DOHH2 (cell line): ENCODE results near the gene ROCK2.

ENCODE experiments used
- H3F3A ChIP-seq: fragments of 200-600 bp; sonication (generic), shearing (Covaris generic); 2 replicates; pipeline ENCODE4 v1.6.0; 2016; ENCODE audit warnings: antibody characterized with exemption, mild to moderate bottlenecking; ENCODE audit not compliant: control insufficient read depth, insufficient read depth
- H3K27ac ChIP-seq: fragments of 200-600 bp; sonication (generic); 2 replicates; pipeline ENCODE4 v1.5.1; 2014; ENCODE audit warnings: low read depth, mild to moderate bottlenecking, low read length, moderate library complexity
- H3K27me3 ChIP-seq: fragments of 200-600 bp; sonication (generic); 2 replicates; pipeline ENCODE4 v1.6.1; 2014; ENCODE audit warnings: mild to moderate bottlenecking, low read length, mixed read lengths; ENCODE audit not compliant: control insufficient read depth
- H3K36me3 ChIP-seq: fragments of 200-600 bp; sonication (generic); 2 replicates; pipeline ENCODE4 v1.6.1; 2014; ENCODE audit warnings: mild to moderate bottlenecking, low read length, moderate library complexity, mixed read lengths; ENCODE audit not compliant: control insufficient read depth
- H3K4me1 ChIP-seq: fragments of 200-600 bp; sonication (generic); 2 replicates; pipeline ENCODE4 v1.6.1; 2014; ENCODE audit warnings: mild to moderate bottlenecking, low read length, mixed read lengths; ENCODE audit not compliant: control insufficient read depth
- H3K4me2 ChIP-seq: fragments of 200-600 bp; sonication (generic); 2 replicates; pipeline ENCODE4 v1.6.0; 2014; ENCODE audit warnings: mild to moderate bottlenecking, low read length, moderate library complexity
- H3K4me3 ChIP-seq: fragments of 200-600 bp; sonication (generic); 2 replicates; pipeline ENCODE4 v1.5.1; 2014; ENCODE audit warnings: mild to moderate bottlenecking, low read length, mixed read lengths
- H3K79me2 ChIP-seq: fragments of 200-600 bp; sonication (generic); 2 replicates; pipeline ENCODE4 v1.6.1; 2014; ENCODE audit warnings: mild to moderate bottlenecking, low read length, mixed read lengths; ENCODE audit not compliant: control insufficient read depth
- H3K9me2 ChIP-seq: fragments of 200-600 bp; sonication (generic); replicated peaks from 2 replicates; pipeline ENCODE4 v1.6.1; 2014; ENCODE audit warnings: mild to moderate bottlenecking, low read length, mixed read lengths; ENCODE audit not compliant: control insufficient read depth
- H3K9me3 ChIP-seq: fragments of 200-600 bp; sonication (generic); 2 replicates; pipeline ENCODE4 v1.6.1; 2014; ENCODE audit warnings: antibody characterized with exemption, low read length, mixed read lengths; ENCODE audit not compliant: control insufficient read depth, insufficient read depth
- H4K20me1 ChIP-seq: fragments of 200-600 bp; sonication (generic); 2 replicates; pipeline ENCODE4 v1.6.0; 2014; ENCODE audit warnings: low read depth, mild to moderate bottlenecking, antibody characterized with exemption, low read length, moderate library complexity; ENCODE audit not compliant: control insufficient read depth, insufficient read depth
- CTCF ChIP-seq: fragments of 200-600 bp; sonication (generic); IDR thresholded peaks from one replicate; pipeline ENCODE4 v1.5.1; 2014; ENCODE audit warnings: antibody characterized with exemption, mild to moderate bottlenecking, low read depth, low read length; ENCODE audit not compliant: poor library complexity, severe bottlenecking
- EZH2phosphoT487 ChIP-seq: fragments of 200-600 bp; sonication (generic); IDR thresholded peaks from 2 replicates; pipeline ENCODE4 v1.6.1; 2017; ENCODE audit warnings: borderline replicate concordance, mild to moderate bottlenecking, antibody characterized with exemption, low read length, moderate library complexity, mixed read lengths

The ROCK2 gene

GRCh38 chr2:11348209-11348749 lies 3.8 kb upstream of the ROCK2 start:
- H3F3A ChIP-seq = peaks cover 14% of the 10 kb centered on the region
- H3K9me3 ChIP-seq = no peaks in the 10 kb centered on the region
- no peak overlapping the region for H3K4me3 ChIP-seq
- peaks cover 5% of the 10 kb centered on the region for H4K20me1 ChIP-seq
- peaks cover 12% of the 10 kb centered on the region for H3K4me1 ChIP-seq
- TF ChIP-seq CTCF = no peak
- TF ChIP-seq EZH2phosphoT487 = no peak
- no peaks in the 10 kb centered on the region for H3K27me3 ChIP-seq
- H3K9me2 ChIP-seq = no peaks in the 10 kb centered on the region
- peaks cover 9% of the 10 kb centered on the region for H3K36me3 ChIP-seq
- no peak overlapping the region for H3K27ac ChIP-seq
- peaks cover 10% of the 10 kb centered on the region for H3K79me2 ChIP-seq
- H3K4me2 ChIP-seq = no peak overlapping the region

- Histone ChIP-seq H3K4me3 (no peak overlapping the region), H3K27me3 (no peaks in the 10 kb centered on the region), H3F3A (peaks cover 15% of the 10 kb centered on the region), H3K36me3 (peaks cover 16% of the 10 kb centered on the region), H3K9me3 (no peaks in the 10 kb centered on the region), H3K79me2 (peaks cover 18% of the 10 kb centered on the region), H3K9me2 (no peaks in the 10 kb centered on the region), H3K4me2 (no peak overlapping the region), H3K27ac (no peak overlapping the region), H4K20me1 (peaks cover 13% of the 10 kb centered on the region), H3K4me1 (peaks cover 15% of the 10 kb centered on the region)
- TF ChIP-seq CTCF (no peak), EZH2phosphoT487 (no peak)
Measured at GRCh38 chr2:11347403-11347959, 3.0 kb upstream of the ROCK2 start.

- peaks cover 23% of the 10 kb centered on the region for H3F3A ChIP-seq
- H3K79me2 ChIP-seq = peaks cover 33% of the 10 kb centered on the region
- H4K20me1 ChIP-seq = peaks cover 15% of the 10 kb centered on the region
- H3K9me3 ChIP-seq = no peaks in the 10 kb centered on the region
- no peak for TF ChIP-seq CTCF
- no peak for TF ChIP-seq EZH2phosphoT487
- no peak overlapping the region for H3K27ac ChIP-seq
- no peaks in the 10 kb centered on the region for H3K9me2 ChIP-seq
- peaks cover 16% of the 10 kb centered on the region for H3K36me3 ChIP-seq
- H3K4me3 ChIP-seq = no peak overlapping the region
- no peak overlapping the region for H3K4me2 ChIP-seq
- H3K4me1 ChIP-seq = peaks cover 28% of the 10 kb centered on the region
- no peaks in the 10 kb centered on the region for H3K27me3 ChIP-seq
Measured at GRCh38 chr2:11346023-11346482, 1.6 kb upstream of the ROCK2 start.
